Liver (tissue), 3 donors: Measurements from ENCODE around the gene OGT.

Experiments used
- CTCF ChIP-seq: fragments of 150-350 bp; IDR thresholded peaks from 2 replicates; pipeline ENCODE4 v1.5.1; 2017; ENCODE audit warnings: improper control_type of control experiment, low read depth, low read length; ENCODE audit not compliant: missing input control
- FOXA1 ChIP-seq: IDR thresholded peaks from 2 replicates; pipeline ENCODE4 v1.6.1; 2016; ENCODE audit warnings: antibody characterized with exemption
- MAX ChIP-seq: IDR thresholded peaks from 2 replicates; pipeline ENCODE4 v1.6.1; 2016; ENCODE audit warnings: antibody characterized with exemption
- SP1 ChIP-seq: IDR thresholded peaks from 2 replicates; pipeline ENCODE4 v1.6.1; 2018; ENCODE audit warnings: antibody characterized with exemption, mild to moderate bottlenecking
- TAF1 ChIP-seq: conservative IDR thresholded peaks from 2 replicates; pipeline ENCODE4 v1.6.1; 2016; ENCODE audit warnings: antibody characterized with exemption, mild to moderate bottlenecking
- donor health status: healthy.
- donor health status: healthy.

- TF ChIP-seq CTCF (no peak), TAF1 (no peak), FOXA1 (no peak), SP1 (no peak), MAX (no peak)
Measured at GRCh38 chrX:71532078-71532752, 689 bp upstream of the OGT start.
